ENCODE data around the gene KCNQ5. TPM values are rescaled to one million over a fixed set of nuclear protein-coding genes. Genes with fewer than 3 reads are reported as not detected.
A peak's percentile ranks its signal among the peaks of the same experiment; 100 is the strongest.

The KCNQ5 gene
- polyA plus RNA-seq, 3 donors, result not detected

- H3K27me3 Mint-ChIP-seq (ENCODE audit: low read depth in 3 of 3), result no peaks in the 10 kb centered on the region
- WGBS (ENCODE audit: insufficient coverage), result no CpG with 5 or more reads among the region's 2 CpGs
- Histone ChIP-seq H3K4me2 (replicated peaks; ENCODE audit: extremely low read depth, low read length, poor library complexity, severe bottlenecking) (no peak overlapping the region), H3K9me3 (replicated peaks in 1 of 2; ENCODE audit: control insufficient read depth in 1 of 2, insufficient read depth in 1 of 2, low read length in 2 of 2) (no peaks in the 10 kb centered on the region), H3K27ac (ENCODE audit: low read depth in 1 of 2, low read length in 2 of 2) (no peak overlapping the region), H3K79me2 (ENCODE audit: insufficient read depth, low read length) (no peaks in the 10 kb centered on the region), H4K20me1 (ENCODE audit: insufficient read depth, low read length) (no peaks in the 10 kb centered on the region), H3K36me3 (replicated peaks in 1 of 2; ENCODE audit: control insufficient read depth in 1 of 2, insufficient read depth in 2 of 2, low read length in 2 of 2) (no peaks in the 10 kb centered on the region), H3K4me3 (replicated peaks in 1 of 3; ENCODE audit: low read depth in 2 of 3, low read length in 3 of 3) (no peak overlapping the region), H3K9ac (ENCODE audit: insufficient read depth, low read length, poor library complexity, severe bottlenecking) (no peak overlapping the region), H3K27me3 (ENCODE audit: control insufficient read depth in 2 of 2, insufficient read depth in 2 of 2, low read length in 2 of 2) (no peaks in the 10 kb centered on the region), H2AFZ (ENCODE audit: insufficient read depth, low read depth, low read length, poor library complexity, severe bottlenecking) (no peak overlapping the region), H3K4me1 (ENCODE audit: control insufficient read depth in 1 of 2, insufficient read depth in 2 of 2, low read length in 2 of 2) (no peaks in the 10 kb centered on the region)
- H3K9me3 Mint-ChIP-seq, result no peaks in the 10 kb centered on the region
- H3K27ac Mint-ChIP-seq, result no peak overlapping the region
- peak in 1 of 3 donors; percentile 7 for DNase-seq
- H3K4me3 Mint-ChIP-seq, result no peak overlapping the region
- TF ChIP-seq, protein P1, sequence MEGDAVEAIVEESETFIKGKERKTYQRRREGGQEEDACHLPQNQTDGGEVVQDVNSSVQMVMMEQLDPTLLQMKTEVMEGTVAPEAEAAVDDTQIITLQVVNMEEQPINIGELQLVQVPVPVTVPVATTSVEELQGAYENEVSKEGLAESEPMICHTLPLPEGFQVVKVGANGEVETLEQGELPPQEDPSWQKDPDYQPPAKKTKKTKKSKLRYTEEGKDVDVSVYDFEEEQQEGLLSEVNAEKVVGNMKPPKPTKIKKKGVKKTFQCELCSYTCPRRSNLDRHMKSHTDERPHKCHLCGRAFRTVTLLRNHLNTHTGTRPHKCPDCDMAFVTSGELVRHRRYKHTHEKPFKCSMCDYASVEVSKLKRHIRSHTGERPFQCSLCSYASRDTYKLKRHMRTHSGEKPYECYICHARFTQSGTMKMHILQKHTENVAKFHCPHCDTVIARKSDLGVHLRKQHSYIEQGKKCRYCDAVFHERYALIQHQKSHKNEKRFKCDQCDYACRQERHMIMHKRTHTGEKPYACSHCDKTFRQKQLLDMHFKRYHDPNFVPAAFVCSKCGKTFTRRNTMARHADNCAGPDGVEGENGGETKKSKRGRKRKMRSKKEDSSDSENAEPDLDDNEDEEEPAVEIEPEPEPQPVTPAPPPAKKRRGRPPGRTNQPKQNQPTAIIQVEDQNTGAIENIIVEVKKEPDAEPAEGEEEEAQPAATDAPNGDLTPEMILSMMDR (IDR thresholded peaks at IDR 0.05), result no peak
- intact Hi-C loops (cut with micrococcal nuclease), result no loop called here
- no peaks in the 10 kb centered on the region for H3K36me3 Mint-ChIP-seq
- H3K4me1 Mint-ChIP-seq, result peaks cover 6% of the 10 kb centered on the region
Observed at GRCh38 chr6:72946774-72947173, 324.9 kb downstream of the KCNQ5 start.

DNA sequence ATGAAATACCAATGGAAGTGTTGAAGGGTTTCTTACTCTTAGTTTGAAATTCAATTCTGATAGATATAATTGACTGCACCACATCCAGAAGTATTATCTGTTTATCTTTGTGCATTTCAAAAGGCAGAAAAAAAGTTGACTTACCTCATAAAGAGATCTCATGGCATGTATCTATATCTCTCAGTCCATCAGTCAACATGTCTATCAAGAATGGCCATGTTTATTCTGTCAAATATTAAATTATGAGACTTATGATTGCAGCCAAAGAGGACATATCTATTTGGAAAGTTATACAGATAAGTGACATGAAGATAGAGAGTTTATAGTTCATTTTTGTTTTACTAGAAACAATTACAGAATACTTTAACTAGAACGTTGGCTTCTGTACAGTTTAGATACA lies 325.7 kb downstream of the KCNQ5 start:
- WGBS (ENCODE audit: insufficient coverage), result no CpG with 5 or more reads among the region's 1 CpG
- no peak overlapping the region for H3K4me2 ChIP-seq (replicated peaks; ENCODE audit: extremely low read depth, low read length, poor library complexity, severe bottlenecking)
- no peaks in the 10 kb centered on the region for H3K27me3 ChIP-seq (ENCODE audit: control insufficient read depth in 2 of 2, insufficient read depth in 2 of 2, low read length in 2 of 2)
- H3K9me3 Mint-ChIP-seq, result no peaks in the 10 kb centered on the region
- H2AFZ ChIP-seq (ENCODE audit: insufficient read depth, low read depth, low read length, poor library complexity, severe bottlenecking), result no peak overlapping the region
- no peaks in the 10 kb centered on the region for H3K36me3 ChIP-seq (replicated peaks in 1 of 2; ENCODE audit: control insufficient read depth in 1 of 2, insufficient read depth in 2 of 2, low read length in 2 of 2)
- no peak overlapping the region for H3K27ac ChIP-seq (ENCODE audit: low read depth in 1 of 2, low read length in 2 of 2)
- no peak overlapping the region for H3K4me3 Mint-ChIP-seq
- peaks cover 6% of the 10 kb centered on the region for H3K4me1 Mint-ChIP-seq
- no peak for DNase-seq
- TF ChIP-seq, protein P1 (IDR thresholded peaks at IDR 0.05), result no peak
- no peaks in the 10 kb centered on the region for H3K79me2 ChIP-seq (ENCODE audit: insufficient read depth, low read length)
- H3K36me3 Mint-ChIP-seq, result no peaks in the 10 kb centered on the region
- no peak overlapping the region for H3K27ac Mint-ChIP-seq
- no peaks in the 10 kb centered on the region for H4K20me1 ChIP-seq (ENCODE audit: insufficient read depth, low read length)
- H3K4me1 ChIP-seq (ENCODE audit: control insufficient read depth in 1 of 2, insufficient read depth in 2 of 2, low read length in 2 of 2), result no peaks in the 10 kb centered on the region
- H3K9ac ChIP-seq (ENCODE audit: insufficient read depth, low read length, poor library complexity, severe bottlenecking), result no peak overlapping the region
- no peaks in the 10 kb centered on the region for H3K27me3 Mint-ChIP-seq (ENCODE audit: low read depth in 3 of 3)
- no peak overlapping the region for H3K4me3 ChIP-seq (replicated peaks in 1 of 3; ENCODE audit: low read depth in 2 of 3, low read length in 3 of 3)
- H3K9me3 ChIP-seq (replicated peaks in 1 of 2; ENCODE audit: control insufficient read depth in 1 of 2, insufficient read depth in 1 of 2, low read length in 2 of 2), result no peaks in the 10 kb centered on the region
- intact Hi-C loops (cut with micrococcal nuclease), result no loop called here

Measured in CD14-positive monocyte (primary cell).